AG20443 (cell line): Measurements from ENCODE around the gene NEDD9.
A peak's percentile ranks its signal among the peaks of the same experiment; 100 is the strongest.

Experiments
- DNase-seq: peaks from one replicate; pipeline ENCODE4 v3.0.0; 2012; ENCODE audit warnings: low spot score, mixed read lengths

Gene NEDD9

GRCh38 chr6:11201772-11202512 lies 30.5 kb downstream of the NEDD9 start:
- no peak for DNase-seq

- DNase-seq: no peak
These were observed 31.5 kb downstream of the NEDD9 start for GRCh38 chr6:11201015-11201414.

GRCh38 chr6:11200356-11200755 lies 32.1 kb downstream of the NEDD9 start:
- peak; percentile 19 for DNase-seq

GRCh38 chr6:11198663-11199603 lies 33.5 kb downstream of the NEDD9 start:
- DNase-seq: no peak

GRCh38 chr6:11197850-11198249 lies 34.6 kb downstream of the NEDD9 start:
- DNase-seq: no peak

GRCh38 chr6:11197175-11197536 lies 35.3 kb downstream of the NEDD9 start:
- DNase-seq: peak; percentile 74

GRCh38 chr6:11196511-11197174 lies 35.8 kb downstream of the NEDD9 start:
- DNase-seq: peak; percentile 84

GRCh38 chr6:11194356-11195218 lies 37.9 kb downstream of the NEDD9 start:
- DNase-seq: no peak

GRCh38 chr6:11193434-11193833 lies 39.0 kb downstream of the NEDD9 start:
- DNase-seq: no peak

- DNase-seq: no peak
These were observed 40.3 kb downstream of the NEDD9 start for GRCh38 chr6:11192167-11192566.

GRCh38 chr6:11190625-11191245 lies 41.7 kb downstream of the NEDD9 start:
- DNase-seq: no peak

- DNase-seq: no peak
These were observed 42.4 kb downstream of the NEDD9 start for GRCh38 chr6:11189865-11190624.

- DNase-seq: no peak
These were observed 44.1 kb downstream of the NEDD9 start for GRCh38 chr6:11188161-11188915.

- no peak for DNase-seq
These were observed 45.2 kb downstream of the NEDD9 start for GRCh38 chr6:11187301-11187700.

GRCh38 chr6:11185204-11185842 lies 47.1 kb downstream of the NEDD9 start:
- no peak for DNase-seq

GRCh38 chr6:11183761-11184362 lies 48.6 kb downstream of the NEDD9 start:
- DNase-seq: no peak

- DNase-seq: no peak
These were observed 50.9 kb downstream of the NEDD9 start for GRCh38 chr6:11181478-11182136.
